Stimulated activated CD8-positive, alpha-beta memory T cell treated with anti-CD3 and anti-CD28 coated beads, Interleukin-15, amount 100 ng/mL, for 24 hours (primary cell): Measurements from ENCODE around the gene NPFFR1.

Experiments used
- DNase-seq: peaks from one replicate; pipeline ENCODE4 v3.0.0-alpha.2; 2020; ENCODE audit warnings: low read depth

The NPFFR1 gene, protein sequence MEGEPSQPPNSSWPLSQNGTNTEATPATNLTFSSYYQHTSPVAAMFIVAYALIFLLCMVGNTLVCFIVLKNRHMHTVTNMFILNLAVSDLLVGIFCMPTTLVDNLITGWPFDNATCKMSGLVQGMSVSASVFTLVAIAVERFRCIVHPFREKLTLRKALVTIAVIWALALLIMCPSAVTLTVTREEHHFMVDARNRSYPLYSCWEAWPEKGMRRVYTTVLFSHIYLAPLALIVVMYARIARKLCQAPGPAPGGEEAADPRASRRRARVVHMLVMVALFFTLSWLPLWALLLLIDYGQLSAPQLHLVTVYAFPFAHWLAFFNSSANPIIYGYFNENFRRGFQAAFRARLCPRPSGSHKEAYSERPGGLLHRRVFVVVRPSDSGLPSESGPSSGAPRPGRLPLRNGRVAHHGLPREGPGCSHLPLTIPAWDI

DNA sequence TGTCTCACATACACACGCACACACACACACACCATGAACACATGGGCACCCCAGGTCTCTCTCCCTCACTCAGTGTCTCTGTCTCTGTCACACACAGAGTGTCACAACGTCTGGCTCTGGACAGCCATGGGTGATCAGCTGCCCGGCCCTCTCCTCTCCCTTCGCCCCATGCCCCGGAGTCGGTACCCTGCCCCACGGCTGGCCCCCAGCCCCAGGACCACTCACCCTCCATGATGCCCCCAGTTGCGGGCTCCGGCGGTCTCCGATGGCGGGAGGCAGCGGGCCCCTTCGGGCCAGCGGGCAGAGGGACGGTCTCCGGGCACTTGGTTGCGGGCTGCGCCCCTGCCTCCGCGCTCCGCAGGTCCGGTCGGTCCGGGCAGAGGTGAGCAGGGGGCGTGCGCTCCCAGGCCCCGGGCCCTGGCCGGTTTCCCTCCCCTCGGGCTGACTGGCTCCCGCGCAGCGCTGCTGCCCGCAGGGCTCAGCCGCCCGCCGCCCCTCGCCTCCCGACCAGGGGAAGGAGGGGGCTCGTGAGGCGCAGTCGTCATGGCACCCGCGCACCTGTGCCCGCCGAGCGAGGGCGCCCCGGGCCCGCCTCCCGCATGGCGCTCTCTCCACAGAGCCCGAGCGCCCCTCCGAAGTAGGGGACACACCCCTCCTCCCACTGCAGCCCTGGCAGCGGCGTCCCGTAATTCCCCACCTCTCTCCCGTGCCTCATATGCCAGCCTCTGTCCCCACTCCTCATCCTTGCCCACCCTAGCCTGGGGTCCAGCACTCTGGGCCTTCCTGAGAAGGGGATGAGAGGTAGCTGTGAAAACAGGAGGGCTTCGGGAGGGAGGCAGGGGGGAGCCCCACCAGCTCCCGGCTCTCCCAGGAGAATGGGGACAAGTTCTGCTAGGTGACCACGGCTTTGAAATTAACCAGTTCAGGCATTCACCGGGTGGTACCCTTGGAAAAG lies at the start of gene NPFFR1:
Gene NPFFR1, minus strand, starts transcription at position 560 of the 955 bp plus-strand sequence. Its CDS starts 328 bp downstream, at position 232.
- DNase-seq: no peak

DNA sequence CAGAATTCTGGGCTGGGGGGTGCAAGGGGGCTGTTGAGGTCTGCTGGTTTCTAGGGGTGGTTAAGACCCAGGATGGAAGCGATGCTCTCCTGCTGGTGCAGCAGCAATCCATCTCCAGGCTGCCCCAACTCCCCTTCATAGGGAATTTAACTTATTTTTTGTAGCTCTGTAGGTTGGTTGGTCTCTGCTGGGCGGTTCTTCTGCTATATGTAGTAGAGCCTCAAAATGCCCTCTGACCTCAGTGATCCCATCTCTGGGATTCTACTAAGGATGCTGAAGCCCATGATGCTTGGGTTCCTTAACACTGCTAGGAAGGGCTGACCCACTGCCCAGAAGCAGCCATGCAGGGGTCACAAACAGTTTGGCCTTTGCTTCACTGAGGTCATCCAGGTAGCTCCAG lies 49.5 kb upstream of the NPFFR1 start:
- DNase-seq: no peak

DNA sequence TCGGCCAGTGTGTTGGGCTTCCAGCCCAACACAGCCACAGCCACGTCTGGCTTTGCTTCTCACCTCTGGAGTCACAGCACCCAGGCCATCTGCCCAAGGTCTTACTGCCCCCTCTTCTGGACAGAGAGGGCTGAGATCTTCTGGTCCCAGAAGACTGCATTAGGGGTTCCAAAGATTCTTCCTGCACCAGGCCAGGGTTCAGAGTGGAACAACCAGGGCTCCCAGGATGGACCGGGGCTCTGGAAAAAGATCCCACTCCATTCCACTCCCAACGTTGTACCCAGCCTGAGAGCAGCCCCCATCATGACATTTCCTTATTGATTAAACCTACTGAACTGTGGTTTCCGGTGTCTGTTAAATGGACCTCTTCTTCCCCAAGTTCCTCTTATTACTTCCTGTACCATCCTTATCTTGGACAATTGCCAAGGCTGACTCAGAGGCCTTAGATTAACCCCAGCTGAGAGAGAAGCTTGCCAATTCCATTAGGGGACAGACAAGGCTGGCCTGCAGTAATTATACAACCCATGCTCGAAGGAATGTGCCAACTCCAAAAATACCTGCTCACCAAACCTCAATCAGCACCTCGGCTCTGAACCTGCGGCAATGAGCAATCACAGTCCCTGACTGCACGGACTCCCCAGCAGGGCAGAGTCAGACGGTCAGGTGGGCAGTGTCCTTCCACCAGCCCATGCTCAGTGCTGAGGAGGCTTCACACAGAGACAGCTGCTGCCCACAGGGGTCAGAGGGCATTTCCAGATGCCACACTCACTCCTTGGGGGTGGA lies 47.9 kb upstream of the NPFFR1 start:
- DNase-seq: no peak

DNA sequence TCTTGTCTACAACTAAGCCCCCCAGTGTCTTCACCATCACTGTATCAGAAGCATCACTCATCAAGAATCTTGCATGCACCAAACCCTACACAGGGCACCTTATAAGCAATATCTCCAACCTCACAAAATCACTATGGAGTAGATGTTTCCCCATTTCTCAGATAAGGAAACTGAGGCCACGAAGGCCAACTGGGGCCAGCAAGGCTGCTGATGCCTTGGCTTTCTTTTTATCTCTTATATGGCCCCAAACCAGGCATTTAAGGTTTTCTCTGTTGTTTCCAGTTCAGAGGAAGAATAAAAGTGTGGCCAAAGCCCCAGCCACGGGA lies 47.3 kb upstream of the NPFFR1 start:
- DNase-seq: no peak

DNA sequence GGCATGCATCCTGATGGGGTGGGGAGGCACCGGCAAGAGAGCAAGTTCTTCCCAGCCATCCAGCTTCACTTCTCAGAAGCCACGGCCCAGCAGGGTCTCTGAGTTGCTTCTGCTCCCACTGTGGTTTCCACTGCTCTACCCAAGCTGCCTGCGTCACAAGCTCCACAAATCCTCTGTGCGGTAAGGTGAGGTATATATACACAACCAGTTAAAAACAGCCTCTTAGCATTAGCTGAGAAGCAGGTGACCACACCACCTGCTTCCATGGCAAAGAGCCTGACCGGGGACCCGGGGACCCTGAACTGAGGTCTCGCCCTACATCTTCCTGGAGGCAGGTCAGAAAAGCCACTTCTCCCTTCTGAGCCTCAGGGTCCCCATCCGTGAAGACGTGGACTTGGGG lies 46.9 kb upstream of the NPFFR1 start:
- DNase-seq: no peak

DNA sequence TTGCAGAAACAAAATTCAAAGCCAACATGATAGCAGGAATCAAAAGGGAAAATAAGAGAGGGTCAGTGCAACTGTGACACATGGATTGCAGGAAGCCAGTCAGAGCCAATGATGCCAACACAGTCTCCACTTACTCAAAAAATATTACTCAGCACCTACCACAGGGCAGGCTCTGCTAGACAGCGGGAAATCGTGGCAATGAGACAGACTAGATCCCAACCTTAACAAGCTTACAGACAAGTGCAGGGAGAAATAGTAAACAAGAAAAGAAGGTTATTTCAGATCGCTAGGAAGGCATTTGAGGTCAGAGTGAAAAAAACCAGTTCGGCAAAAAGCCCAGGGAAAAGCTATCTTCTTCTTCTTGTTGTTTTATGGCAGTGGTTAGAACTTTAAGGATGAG lies 45.2 kb upstream of the NPFFR1 start:
- no peak for DNase-seq

DNA sequence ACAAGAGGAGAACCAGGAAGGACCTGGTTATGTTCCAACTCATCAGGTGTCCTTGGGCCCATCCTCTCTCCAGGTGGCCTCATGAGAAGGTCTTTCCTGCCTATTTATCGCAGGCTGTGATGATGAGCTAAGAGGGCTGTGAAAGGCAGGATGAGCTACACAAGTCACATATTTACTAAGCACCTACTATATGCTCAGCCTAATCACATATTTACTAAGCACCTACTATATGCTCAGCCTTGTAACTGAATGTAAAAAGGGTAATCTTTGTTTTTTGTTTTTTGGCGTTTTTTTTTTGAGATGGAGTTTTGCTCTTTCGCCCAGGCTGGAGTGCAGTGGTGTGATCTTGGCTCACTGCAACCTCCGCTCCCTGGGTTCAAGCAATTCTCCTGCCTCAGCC lies 44.2 kb upstream of the NPFFR1 start:
- DNase-seq: no peak

DNA sequence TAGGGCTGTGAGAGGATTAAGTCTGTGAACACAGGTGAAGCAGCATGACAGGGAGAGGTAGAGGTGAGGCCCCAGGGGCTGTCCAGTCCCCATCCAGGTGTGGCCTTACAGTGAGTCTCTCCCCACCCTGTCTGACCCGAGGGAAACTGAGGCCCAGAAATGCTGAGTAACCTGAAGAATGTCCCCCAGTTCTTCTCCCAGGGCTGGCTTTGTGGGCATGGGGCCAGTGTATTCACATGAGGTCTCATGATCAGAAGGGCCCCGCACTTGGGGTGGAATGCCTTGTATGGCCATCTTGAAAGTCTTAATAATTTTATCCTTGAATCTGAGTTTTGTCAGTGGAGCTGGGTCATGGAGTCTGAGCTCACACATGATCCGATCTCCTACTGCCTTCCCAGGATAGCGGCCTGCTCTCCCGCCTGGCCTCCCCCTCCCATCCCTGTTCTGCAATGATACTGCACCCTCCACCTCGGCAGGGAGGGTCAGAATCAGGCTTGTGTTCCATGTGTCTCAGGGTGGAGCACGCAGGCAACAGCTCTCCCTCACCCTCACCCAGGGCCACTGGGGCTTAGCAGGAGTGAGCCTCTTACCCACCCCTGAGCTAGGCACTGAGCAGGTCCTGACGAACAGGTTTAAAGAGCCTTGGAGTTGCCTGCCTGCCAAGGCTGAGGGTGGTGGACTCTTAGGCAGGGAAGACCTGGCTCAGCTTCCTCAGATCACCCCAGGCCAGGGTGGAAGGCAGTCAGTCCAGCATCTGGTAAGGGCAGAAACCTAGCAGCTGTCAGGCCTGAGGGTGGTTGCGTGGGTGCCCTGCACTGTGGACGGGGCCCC lies 41.4 kb upstream of the NPFFR1 start:
- no peak for DNase-seq

DNA sequence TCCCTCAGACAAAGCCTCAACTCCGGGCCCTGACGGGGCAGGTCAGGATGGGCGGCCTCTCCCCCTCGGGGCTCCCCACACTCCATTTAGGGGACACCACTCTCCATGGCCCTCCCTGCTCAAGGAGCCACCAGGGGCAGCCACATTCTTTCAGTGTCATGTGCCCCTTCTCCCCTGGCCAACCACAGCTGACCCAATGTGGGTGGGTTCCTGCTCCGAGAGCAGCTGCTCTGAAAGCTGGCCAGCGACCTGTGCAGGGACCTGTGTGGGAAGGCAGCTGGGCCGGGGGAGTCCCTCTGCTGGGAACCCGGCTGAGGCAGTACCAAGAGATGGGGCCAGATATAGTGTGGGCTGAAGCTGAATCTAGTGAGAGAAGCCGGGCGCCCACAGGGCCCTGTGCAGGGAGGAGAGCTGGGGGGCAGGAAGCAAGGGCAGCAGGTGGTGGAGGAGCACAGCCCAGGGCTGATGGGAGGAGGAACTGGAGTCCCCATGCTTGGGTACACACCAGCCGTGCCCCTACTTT lies 40.6 kb upstream of the NPFFR1 start:
- DNase-seq: no peak

DNA sequence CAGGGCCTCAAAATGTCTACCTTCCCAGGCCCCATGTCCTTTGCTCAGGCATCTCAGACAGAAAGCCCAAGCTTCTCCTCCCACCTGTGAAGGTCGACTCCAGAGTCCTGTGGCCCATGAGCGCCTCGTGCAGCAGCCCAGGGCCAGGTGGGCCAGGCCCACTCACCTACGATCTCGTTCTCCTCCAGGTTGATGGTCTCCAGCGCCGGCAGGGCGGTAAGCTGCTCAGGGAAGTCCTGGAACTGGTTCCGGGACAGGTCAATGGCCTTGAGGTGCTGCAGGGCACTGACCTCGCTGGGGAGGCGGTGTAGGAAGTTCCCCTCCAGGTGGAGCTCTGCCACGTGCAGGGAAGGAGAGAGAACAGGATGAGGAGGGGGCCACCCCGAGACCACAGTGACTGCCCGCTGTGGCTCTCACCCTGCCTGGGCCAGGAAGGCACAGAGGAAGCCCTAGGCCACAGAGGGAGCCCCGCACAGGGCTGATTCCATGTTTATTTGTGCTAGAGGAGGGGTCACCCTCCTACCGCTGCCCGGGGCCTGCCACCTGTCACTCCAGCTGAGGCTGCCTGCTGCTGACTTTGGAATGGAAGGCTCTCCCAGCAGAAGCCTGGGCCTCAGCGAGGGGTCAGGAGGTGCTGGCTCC lies 40.0 kb upstream of the NPFFR1 start:
- no peak for DNase-seq

DNA sequence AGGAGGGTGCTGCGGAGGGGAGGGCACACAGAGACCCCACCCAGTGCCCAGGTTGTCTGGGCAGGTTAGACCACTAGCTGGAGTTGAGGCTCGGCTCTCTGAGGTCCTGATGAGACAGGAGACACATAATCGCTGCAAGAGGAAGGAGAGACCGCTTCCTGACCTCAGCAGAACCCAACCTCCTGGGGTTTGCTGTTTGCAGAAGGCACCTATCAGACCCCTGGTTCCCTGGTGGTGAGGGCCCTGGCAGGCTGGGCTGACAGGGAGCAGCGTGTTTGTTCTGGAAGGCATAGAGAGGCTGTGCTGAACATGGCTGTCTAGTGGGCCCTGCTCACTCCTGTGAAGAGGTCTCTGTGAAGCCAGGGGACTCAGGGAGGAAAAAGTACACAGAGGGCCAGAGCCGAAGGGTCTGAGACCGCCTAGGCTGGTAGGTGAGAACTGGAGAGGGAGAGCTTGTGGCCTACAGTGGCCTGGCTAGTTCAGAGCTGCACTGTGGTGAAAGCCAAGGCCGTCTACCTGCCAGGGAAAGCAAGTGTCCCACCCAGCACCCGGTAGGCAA lies 39.4 kb upstream of the NPFFR1 start:
- no peak for DNase-seq

DNA sequence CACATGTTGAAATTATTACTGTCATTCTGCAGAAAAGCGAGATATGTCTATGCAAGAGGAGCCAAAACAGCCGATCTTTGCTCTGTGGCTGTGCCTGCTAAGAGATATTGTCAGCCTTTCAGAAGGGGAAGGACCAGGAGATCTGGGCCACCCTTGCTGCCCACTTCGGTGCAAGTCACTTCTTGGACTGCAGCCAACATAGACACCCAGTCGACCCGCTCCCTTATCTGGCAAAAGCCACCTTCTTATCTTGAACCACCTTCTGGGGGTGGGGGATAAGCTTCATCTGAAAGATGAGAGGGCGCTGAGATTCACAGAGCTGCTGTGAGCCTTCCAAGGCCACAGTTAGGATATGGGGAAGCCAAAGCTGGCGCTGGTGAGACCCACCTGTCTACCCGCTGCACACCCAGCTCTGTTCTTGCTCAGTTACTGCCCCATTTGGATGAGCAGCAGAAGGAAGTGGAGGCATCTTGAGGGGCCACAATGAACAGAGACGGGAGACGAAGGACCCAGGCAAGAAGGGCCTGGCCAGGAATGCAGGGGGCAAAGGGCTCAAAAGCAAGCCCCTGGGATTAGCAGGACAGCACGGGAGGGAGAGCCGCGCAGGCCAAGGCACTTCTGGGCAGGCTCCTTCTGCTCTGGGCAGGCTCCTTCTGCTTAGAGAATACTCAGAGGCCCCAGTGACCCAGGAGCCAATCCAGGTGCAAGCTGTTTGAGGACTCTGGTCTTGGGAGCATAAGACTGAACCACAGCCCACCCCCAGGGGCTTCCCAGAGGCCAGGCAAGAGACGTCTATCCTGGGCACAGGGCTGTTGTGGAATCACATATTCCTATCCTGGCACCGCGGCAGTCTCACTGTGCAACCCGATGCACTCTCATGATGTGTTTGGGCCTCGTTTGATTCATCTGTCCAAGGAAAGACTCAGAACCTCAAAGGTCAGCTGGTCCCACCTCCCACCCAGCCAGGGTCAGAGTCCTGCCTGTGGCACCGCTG lies 38.4 kb upstream of the NPFFR1 start:
- DNase-seq: no peak

DNA sequence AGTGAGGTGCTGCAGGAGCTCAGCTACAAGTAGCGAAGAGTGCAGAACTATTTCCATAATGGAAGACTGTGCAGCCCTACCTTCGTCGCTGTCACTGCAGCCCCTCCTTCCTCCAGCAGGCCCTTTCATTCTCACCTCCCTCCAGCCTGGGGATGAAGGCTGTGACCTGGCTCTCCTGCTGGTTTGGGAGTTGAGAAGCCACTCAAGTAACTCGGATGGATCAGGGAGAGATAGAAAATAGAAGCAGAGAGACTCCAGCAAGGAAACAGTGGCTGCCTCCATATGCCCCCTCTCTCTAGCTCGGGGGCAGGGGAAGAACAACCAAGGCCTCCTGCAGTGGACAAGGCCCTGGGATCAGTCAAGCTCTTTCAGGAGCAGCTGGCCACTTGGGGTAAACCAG lies 37.4 kb upstream of the NPFFR1 start:
- no peak for DNase-seq

DNA sequence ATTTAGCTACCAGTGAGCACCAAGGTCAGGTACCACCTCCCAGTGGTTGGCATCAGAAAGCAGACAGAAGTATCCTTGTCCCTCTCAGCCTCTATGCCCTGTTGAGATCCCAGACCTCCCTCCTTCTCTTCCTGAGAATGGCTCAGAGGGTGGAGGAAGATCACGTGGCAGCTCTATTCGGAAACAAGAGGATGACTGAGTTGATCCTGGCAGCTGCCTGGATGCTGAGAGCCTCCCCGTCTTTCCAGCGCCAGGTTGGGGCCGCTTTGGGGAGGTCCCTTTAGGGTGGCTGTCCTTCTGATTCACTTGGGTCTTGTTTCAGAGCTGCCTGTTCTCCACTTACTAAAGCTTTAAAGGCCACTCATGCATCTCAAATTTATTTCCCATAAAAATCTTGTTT lies 36.9 kb upstream of the NPFFR1 start:
- DNase-seq: no peak

DNA sequence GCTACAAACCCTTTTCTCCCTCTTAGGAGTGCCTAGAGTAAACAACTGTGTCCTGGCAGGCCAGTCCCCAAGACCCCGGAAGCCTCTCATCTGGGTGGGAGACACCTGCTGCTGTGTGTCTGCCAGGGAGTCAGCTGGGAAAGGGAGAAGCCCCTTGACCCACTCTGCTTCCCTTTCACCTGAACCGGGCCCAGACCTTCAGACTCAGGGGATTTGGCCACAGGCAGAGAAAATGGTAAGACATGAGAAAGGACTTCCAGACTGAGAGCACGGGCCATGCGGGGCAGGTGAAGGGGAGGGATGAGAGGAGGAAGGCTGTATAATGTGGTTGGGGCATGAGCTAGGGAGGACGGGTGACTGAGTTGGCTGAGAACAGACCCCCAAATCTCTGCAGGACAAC lies 36.0 kb upstream of the NPFFR1 start:
- DNase-seq: no peak

DNA sequence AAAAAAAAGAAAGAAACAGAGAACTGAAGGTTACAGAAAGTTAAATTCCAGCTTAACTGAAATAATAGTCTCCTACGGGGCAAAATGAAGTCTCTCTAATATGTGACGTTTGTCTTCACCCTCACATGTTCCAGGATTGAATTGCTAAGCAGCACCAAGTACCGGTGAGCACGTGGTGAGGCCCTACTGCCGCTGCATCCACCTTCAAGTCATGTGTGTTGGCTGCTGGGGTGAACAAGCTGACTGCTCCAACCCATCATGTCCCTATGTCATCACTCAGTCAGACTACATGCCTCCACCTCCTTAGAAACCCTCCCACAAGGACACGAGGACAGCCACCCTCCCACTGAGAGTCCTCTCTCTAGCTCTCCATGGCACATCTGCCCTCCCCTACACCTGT lies 35.4 kb upstream of the NPFFR1 start:
- DNase-seq: no peak

DNA sequence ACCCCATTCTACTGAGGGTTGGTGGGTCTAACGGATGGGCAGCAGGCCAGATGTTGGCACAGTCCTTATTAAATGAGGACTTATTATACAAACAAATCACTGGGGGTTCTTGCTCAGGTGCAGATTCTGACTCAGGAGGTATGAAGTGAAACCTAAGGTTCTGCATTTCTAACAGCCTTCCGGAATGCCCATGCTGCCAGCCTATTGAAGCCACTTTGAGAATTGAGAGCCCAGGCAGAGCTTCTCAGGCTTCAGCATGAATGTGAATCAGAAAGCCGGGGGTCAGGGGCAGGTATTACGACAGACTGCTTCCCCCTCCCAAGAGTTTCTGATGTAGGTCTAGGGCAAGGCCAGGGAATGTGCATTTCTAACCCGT lies 34.1 kb upstream of the NPFFR1 start:
- DNase-seq: no peak

DNA sequence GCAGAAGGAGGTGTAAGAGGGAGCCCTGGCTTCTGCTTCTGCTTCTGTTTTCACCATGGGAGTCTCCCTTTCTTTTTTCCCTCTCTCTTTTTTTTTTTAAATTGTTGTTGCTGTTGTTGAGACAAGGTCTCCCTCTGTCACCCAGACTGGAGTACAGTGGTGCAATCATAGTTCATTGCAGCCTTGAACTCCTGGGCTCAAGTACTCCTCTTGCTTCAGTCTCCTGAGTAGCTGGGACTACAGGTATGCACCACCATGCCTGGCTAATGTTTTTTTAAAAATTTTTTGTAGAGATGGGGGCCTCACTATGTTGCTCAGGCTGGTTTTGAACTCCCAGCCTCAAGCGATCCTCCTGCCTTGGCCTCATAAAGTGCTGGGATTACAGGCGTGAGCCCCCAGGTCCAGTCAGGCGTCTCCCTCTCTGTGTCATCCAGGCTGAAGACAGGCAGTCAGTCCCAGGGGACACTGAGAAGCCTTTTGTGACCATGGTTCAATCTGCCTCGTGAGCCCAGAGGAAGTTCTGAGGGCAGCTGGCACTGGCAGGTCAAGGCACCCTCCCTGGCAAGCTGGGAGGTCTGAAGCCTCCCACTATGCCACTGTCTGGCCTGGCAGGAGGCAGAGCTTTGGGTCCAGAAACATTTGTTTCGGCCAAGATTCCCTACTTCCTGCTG lies 33.6 kb upstream of the NPFFR1 start:
- no peak for DNase-seq

DNA sequence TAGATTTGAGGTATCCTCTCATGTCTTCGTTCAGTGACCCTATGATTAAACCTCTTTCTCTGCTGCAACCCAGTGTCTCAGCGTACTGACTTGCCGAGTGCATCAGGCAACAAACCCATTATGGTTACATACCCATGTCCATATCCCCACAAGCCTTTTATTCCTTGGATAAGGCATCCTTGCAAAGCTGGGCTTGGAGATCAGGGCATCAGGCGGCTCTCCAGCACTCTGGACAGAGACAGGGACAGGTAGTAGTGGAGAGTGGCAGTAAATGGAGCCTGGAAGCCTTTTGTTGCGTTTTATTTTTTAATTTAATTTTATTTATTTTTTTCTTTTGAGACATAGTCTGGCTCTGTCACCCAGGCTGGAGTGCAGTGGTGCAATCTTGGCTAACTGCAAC lies 32.0 kb upstream of the NPFFR1 start:
- DNase-seq: no peak
